ENCODE measurements around the gene CPNE1.

CPNE1 gene

GRCh38 chr20:35618263-35619131, 46.2 kb downstream of the CPNE1 start:
- DNase-seq: no peak

DNA sequence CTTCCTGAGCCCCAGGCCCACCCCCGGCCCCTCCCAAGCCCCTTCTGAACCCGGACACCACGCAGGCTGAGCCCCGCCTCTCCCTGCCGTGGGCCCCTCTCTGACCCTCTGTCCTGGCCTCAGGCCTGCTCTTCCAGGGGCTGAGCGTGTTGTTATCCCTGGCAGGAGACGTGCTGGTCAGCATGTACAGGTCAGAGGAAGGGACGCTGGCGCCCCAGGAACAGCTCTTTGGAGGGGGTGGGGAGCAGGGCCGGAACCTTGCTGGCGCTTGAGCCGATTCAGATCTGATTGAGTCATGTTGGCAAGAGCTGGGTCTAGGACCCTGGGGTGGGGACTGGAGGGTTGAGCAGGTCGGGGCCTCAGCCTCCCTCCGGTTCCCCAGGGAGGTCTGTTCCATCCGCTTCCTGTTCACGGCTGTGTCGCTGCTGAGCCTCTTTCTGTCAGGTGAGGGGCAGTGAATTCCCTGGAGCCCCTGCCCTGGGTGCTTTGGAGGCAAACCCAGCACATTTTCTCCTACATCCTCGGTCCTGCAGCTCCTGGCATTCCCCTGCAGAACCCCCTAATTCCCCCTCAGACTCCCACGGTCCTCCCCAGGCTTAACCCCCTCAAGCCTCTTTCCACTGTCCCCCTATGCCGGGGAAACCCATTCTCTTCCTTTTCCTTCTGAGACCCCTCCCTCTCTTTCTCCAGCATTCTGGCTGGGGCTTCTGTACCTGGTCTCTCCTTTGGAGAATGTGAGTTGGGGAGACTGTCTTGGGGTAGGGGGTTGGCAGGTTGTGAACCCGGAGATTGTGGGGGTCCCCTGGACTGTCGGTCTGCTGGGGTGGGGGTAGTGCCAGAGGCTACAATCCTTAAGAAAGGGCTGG, 47.1 kb downstream of the CPNE1 start:
- DNase-seq: peak; percentile 16

DNA sequence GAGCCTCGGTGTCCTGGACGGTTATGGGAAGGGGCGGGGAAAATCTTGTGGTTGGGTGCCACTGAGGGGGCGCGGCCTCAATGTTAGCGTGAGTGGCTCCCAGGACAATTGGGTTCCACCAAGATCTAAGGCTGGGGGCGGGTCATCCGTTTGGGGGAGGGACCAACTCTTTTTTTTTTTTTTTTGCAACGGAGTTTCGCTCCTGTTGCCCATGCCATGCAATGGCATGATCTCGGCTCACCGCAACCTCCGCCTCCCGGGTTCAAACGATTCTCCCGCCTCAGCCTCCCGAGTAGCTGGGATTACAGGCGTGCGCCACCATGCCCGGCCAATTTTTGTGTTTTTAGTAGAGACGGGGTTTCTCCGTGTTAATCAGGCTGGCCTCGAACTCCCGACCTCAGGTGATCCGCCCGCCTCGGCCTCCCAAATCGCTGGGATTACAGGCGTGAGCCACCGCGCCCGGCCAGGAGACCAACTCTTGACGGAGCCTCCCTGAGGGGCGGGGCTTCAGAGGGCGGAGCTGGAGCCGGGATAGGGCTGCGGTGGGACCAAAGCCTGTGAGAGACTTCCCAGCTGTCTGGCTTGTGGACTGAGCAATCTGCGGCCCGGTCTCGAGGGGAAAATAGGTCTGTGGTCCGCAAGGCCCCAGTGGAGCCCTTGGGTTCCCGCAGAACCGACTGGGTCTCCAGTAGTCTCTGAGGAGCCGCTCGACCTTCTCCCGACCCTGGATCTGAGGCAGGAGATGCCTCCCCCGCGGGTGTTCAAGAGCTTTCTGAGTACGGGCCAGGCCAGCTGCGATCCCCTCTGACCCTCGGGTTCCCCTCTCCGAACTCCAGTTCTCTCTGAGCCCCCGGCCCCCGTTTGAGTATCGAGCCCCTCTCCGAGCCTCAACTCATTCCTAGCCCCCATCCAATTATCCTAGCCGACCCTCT, 48.0 kb downstream of the CPNE1 start:
- peak; percentile 37 for DNase-seq

DNA sequence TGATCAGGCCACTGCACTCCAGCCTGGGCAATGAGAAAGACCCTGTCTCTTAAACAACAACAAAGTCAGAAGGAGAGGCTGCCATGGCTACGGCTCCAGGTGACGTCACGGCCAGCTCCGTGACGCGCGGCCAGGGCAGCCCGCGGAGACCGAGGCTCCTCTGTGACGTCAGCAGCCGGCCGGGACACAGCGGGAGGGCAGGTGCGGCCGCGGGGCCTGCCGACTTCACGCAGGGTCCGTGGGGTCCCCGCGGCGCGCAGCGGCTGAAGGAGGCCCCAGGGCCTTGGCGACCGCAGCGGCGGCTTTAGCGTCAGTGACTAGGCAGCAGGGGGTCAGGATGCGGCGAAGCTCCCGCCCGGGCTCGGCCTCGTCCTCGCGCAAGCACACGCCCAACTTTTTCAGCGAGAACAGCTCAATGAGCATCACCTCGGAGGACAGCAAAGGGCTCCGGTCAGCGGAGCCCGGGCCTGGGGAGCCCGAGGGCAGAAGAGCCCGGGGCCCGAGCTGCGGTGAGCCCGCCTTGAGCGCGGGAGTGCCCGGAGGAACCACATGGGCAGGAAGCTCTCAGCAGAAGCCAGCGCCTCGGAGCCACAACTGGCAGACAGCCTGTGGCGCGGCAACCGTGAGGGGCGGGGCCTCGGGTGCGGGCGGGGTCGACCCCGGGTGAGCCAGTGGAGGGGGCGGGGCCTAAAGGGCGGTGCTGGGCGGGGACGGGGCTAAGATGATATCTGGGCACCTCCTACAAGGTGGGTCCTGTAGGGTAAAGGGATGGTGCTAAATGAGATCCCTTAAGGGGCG, 48.8 kb downstream of the CPNE1 start, which contains the start of gene SPAG4:
Gene SPAG4, plus strand, starts transcription at position 163 of the 798 bp plus-strand sequence. Its CDS starts 175 bp downstream, at position 338.
- peak; percentile 100 for DNase-seq

GRCh38 chr20:35611482-35611881, 53.2 kb downstream of the CPNE1 start:
- DNase-seq: no peak

DNA sequence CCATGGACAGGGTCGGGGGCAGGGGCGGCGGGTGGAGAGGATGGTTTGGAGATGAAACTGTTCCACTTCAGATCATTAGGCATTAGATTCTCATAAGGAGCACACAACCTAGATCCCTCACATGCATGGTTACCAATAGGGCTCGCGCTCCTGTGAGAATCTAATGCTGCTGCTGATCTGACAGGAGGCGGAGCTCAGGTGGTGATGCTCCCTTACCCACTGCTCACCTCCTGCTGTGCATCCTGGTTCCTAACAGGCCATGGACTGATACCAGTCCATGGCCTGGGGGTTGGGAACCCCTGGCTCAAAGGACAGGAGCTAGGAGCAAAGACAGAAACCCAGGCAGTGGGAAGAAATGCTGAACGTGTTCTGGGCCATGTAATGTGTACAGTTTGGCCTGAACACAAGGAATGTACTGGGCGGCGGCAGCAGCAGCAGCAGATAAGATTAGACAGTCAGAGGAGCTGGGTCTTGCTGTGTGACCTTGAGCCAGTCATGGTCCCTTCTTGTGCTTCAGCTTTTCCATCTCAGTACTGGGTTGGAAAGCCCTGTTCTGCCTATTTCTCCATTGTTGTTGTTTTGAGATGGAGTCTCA, 53.8 kb downstream of the CPNE1 start:
- DNase-seq: no peak

GRCh38 chr20:35607003-35607735, 57.5 kb downstream of the CPNE1 start:
- no peak for DNase-seq

- no peak for DNase-seq
Observed at GRCh38 chr20:35606127-35606526, 58.6 kb downstream of the CPNE1 start.

- DNase-seq: no peak
Observed at GRCh38 chr20:35604449-35604747, 60.3 kb downstream of the CPNE1 start.

DNA sequence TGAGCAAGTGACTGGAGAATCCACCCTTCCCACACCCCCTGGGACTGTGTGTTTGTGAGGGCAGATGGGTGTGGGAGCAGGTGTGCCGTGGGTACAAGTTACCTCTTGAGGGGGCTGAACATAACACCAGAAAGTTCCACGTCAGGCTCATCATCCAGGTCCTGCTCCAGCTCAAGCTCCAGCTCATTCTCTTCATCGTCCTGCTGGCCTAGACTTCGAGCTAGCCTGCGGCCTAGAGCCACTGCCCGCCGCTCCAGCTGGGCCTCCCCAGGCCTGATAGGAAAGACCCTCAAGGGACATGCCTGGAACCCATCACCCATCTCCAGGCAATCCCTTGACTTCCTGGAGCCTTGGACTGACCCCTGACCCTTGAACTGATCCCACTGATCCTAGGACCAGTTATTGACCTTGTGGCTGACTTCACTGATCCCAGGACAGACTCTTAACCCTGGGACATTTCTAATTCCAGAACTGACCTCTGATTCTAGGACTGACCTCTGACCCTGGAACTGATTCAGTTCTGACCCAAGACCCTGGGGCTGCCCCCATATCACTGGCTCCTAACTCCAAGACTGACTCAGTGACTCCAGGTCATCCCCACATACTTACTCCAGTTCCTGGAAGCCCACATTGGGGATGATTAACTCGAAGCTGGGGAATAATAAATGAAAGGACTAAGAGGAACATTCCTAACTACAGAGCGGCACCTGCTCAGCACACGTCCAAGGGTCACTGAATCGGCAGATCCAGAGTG, 60.8 kb downstream of the CPNE1 start:
- DNase-seq: no peak

DNA sequence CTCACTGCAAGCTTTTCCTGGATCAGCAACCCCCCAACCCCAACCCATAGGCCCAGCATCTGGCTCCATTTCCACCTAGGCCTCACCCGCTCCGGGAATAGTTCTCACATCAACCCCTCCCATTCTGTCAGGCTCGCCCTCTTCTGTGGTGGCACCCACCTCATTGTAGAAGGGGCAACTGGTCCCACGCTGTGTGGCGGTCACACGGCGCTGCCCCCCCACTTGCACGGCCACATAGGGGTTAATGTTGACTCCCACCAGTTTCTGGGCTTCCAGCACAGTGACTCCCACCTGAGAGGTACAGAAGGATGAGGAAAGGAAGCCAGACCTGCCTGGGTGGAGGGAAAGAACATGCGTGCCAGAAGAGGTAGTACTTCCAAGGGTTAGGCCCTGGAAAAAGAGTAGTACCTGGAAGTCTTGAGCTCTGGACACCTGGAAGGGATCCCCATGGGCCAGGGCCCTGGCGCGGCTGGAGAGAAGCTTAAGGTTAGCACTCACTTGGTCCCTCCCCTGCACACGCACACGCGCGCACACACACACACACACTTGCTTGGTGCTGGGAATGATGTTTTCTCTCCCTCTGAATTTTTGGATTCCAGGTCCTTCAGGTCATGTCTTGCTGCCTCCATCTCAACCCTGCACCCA, 61.7 kb downstream of the CPNE1 start:
- DNase-seq: no peak

DNA sequence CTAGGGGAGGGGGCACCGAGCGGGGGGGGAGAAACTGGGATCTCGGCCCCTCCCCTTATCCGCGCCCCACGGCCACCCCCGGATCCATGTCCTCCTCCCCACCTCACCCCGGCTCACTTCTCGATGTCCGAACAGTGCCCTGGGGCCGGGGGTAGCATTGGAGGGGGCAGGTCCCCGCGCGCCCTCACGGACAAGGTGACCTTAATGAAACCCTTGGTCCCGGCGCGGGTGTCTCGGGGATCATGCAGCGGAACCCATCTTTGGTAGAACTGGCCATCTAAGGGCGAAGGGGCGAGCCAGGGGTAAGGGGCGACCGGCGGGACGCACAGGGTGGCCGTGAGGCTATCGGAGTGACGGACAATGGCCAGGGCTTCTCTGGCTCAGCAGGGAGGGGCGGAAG, 62.7 kb downstream of the CPNE1 start:
- no peak for DNase-seq

DNA sequence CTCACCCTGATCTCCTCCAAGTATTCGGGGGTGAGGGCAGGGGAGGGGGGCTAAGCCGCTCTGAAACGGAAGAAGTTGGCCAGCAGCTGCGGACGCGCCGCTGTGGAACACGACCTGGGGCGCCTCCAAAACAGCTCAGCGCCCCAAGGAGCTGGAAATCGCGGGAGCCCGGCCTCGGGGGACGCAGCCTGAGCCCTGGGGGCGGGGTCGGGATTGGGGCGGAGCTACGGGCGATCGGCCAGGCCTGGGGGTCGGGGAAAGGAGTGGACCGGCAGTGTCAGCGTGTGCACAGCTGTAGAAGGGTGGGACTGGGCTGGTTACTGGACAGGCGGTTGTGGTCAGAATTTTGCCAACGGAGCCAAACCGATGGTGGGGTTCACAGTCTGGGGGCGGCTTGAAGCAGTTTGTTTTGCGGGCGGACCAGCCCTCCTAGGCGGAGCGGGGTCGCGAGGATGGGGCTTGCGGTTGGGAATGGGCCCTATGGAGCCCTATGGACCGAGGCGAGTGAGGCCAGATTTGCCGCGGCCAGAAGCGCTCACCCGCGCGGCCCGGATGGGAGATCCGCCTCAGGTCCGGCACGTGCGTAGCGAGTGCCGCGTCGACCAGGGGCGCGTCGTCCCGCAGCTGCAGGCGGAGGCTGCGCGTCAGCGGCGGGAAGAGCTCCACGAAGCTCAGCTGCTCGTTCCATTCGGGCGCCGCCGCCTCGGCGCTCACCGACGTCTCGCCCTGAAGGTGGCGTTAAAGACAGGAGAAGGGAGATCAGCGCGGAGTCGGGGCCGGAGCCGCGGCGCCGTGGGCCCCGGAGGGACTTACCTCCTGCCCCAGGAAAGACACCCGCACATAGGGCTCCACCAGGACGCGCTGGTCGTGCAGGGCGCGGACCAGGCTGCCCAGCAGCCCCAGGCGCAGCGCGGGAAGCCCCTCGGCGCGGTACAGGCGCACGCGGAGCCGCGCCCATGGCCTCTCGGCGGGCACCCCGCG, 63.4 kb downstream of the CPNE1 start:
- DNase-seq: peak; percentile 71

DNA sequence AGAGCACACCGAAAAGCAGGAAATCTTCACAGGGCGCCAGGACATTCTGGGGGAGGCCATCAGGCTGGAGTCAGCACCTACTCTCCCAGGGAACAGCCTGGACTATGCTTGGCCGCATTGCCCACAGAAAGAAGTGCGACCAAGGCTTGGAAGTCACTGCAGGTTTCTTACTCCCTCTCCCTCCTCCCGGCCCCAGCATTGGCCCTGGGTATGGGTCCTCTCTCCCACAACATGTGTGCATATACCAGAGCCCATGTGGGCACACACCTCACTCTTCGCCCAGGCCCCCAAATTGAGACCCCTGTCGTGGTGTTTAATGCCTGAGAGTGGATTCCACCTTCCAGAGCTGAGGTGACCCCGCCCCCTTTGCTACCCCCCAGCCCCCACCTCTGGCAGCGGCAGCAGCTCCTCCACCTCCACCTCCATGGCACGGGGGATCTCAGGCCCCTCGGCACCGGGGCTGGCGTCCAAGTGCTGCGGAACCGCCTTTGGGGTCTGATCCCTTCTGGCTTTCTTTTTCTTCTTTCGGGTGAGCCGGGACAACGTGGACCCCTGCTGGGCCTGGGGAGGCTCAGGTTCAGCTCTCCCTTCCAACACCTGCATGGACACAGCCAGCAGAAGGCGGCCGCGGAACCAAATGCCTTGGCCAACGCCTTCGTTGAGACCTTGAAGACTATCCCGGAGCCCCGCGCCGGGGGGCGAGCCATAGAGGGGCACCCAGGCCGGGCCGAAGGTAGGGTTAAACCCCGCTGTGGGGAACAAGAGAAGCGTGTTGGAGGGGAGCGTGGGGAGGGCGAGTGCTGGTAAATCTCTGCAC, 64.3 kb downstream of the CPNE1 start:
- no peak for DNase-seq

GRCh38 chr20:35599776-35600120, 65.0 kb downstream of the CPNE1 start:
- DNase-seq: no peak

DNA sequence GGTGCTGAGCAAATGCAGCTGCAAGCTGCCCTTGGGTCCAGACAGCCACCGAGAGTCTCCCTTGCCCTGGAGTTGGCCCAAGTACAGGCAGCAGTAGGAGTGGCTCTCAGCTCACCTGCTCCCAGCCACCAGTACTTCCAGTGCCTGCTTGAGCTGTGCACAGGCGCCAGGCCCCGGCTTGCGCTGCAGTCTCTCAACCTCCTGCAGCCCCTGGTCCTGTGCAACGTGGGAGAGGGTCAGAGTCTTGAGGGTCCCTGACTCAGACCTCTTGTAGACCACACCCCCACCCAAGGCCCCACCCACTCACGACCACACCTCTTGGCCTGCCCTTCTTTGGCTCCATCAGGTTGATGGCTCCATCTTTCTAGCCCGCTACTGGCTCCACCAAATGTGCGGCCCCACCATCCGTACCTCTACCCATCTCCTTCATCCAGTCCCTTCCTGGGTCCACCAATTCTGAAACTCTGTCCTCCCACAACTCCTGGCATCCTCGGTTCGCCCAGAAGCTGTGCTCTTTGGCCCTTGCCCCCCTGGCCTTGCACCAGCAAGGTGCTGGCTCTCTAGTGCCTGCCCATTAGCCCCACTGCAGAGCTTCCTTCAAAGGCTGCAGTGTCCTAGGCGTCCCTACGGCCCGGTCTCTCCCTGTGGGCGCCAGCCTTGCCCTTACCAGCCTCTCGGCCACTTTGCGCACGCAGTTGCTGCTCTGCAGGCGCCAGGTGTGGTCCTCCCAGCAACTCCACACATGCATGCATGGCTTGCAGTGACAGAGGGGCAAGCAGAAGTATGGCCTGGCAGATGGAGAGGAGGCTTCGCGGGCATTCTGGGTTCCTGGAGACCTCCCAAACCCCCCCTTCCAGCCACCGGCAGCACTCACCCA, 65.6 kb downstream of the CPNE1 start:
- DNase-seq: no peak

All from effector CD4-positive, alpha-beta T cell (primary cell).